Measurements from ENCODE around the gene ATP6V1A. TPM values are rescaled to one million over a fixed set of nuclear protein-coding genes. Genes with fewer than 3 reads are reported as not detected.
"Not testable (repeated sequence)": the region's sequence is repeated elsewhere in the genome, so short reads cannot be mapped to it uniquely, and the experiment has no call there.

The ATP6V1A gene
- total RNA-seq, 1 donor from 2014 or later = 55.5 TPM

DNA sequence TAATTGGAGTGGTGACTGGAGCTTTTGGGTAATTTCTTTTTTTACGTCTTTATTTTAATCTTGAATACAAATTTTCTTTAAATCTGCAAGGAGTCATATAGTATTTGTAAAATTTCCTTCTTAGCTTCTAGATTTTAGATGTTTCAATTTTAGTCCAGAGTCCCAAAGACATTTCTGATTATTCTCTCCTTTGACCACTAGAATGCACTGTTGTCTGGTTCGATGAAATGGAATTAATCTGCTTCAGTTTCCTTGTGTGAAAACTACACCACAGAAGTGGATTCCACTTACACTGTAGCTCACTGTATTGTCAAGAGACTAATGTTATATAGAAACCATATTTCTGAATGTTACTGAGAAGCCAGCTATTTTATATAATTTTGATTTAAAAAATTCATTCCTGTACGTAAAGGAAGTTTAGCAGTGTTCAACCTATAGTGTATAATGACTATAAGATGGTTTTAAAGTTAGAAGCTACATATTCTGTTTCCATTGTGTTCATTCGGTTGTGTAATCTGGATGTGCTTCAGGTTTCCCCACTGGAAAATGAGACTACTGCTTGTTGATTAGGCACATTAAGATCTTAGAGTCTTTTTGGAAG lies 97.9 kb downstream of the ATP6V1A start:
- peak; percentile 31 for TF ChIP-seq CTCF (IDR thresholded peaks at IDR 0.05; ENCODE audit: insufficient read depth, low read length, severe bottlenecking)
- no peak overlapping the region for H3K4me3 ChIP-seq (ENCODE audit: low read depth, low read length)
- no peaks in the 10 kb centered on the region for H3K36me3 ChIP-seq (ENCODE audit: control insufficient read depth, insufficient read depth, low read length)
- peak; percentile 51 for DNase-seq (ENCODE audit: low read depth)
- FAIRE-seq = no peak
- no peaks in the 10 kb centered on the region for H3K27me3 ChIP-seq (ENCODE audit: control insufficient read depth, insufficient read depth, low read length)

GRCh38 chr3:113847247-113847646 lies 100.4 kb downstream of the ATP6V1A start:
- no peaks in the 10 kb centered on the region for H3K36me3 ChIP-seq (ENCODE audit: control insufficient read depth, insufficient read depth, low read length)
- FAIRE-seq = no peak
- no peak for DNase-seq (ENCODE audit: low read depth)
- no peaks in the 10 kb centered on the region for H3K27me3 ChIP-seq (ENCODE audit: control insufficient read depth, insufficient read depth, low read length)
- TF ChIP-seq CTCF (IDR thresholded peaks at IDR 0.05; ENCODE audit: insufficient read depth, low read length, severe bottlenecking) = no peak
- H3K4me3 ChIP-seq (ENCODE audit: low read depth, low read length) = no peak overlapping the region

DNA sequence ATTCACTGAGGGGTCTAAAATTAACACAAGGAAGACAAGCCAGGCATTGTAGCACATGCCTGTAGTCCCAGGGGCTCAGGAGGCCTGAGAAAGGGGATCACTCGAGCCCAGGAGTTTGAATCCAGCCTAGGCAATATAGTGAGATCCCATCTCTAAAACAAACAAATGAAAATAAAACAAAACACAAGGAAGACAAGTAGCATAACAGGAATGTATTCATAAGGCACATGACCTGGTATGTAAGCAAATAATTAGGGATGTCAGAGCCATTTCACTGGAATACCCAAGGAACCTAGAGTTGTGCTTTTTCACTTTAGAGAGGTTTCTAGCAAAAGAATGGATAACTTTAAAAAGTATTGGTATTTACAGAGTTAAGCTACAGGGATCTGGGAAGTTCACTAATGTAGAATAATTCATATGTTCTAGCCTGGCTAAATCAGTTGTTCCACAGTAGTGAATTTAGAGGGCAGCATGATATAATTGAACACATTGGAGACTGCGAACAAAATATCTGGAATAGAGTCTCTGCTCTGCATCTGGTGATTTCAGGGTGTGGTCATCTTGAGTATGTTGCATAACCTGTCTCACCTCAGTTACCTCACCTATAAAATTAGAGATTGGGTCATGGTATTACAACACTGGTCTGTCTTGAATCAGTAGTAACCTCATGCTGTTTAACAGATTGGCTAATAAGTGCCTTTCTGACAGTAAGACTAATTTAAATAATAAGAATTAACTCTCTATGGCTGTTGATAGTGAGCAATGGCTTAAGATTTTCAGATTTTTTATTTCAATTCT lies 101.0 kb downstream of the ATP6V1A start:
- Histone ChIP-seq H3K36me3 (ENCODE audit: control insufficient read depth, insufficient read depth, low read length) (no peaks in the 10 kb centered on the region), H3K4me3 (ENCODE audit: low read depth, low read length) (no peak overlapping the region), H3K27me3 (ENCODE audit: control insufficient read depth, insufficient read depth, low read length) (no peaks in the 10 kb centered on the region)
- DNase-seq (ENCODE audit: low read depth) = peak; percentile 98
- TF ChIP-seq CTCF (IDR thresholded peaks at IDR 0.05; ENCODE audit: insufficient read depth, low read length, severe bottlenecking) = no peak
- no peak for FAIRE-seq

GRCh38 chr3:113849071-113849470 lies 102.2 kb downstream of the ATP6V1A start:
- not testable (repeated sequence) for H3K36me3 ChIP-seq (ENCODE audit: control insufficient read depth, insufficient read depth, low read length); DNase-seq (ENCODE audit: low read depth); H3K4me3 ChIP-seq (ENCODE audit: low read depth, low read length); H3K27me3 ChIP-seq (ENCODE audit: control insufficient read depth, insufficient read depth, low read length); FAIRE-seq

DNA sequence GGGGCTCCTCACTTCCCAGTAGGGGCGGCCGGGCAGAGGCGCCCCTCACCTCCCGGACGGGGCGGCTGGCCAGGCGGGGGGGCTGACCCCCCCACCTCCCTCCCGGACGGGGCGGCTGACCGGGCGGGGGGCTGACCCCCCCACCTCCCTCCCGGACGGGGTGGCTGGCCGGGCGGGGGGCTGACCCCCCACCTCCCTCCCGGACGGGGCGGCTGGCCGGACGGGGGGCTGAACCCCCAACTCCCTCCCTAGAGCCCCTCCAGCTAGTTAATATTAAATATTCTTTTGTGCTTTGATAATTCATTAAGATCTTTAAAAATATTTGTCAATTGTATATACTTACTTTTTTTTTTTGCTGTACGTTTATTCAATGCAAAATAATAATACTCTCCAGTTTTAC lies 103.0 kb downstream of the ATP6V1A start:
- not testable (repeated sequence) for DNase-seq (ENCODE audit: low read depth); H3K27me3 ChIP-seq (ENCODE audit: control insufficient read depth, insufficient read depth, low read length); FAIRE-seq; H3K36me3 ChIP-seq (ENCODE audit: control insufficient read depth, insufficient read depth, low read length); H3K4me3 ChIP-seq (ENCODE audit: low read depth, low read length)

DNA sequence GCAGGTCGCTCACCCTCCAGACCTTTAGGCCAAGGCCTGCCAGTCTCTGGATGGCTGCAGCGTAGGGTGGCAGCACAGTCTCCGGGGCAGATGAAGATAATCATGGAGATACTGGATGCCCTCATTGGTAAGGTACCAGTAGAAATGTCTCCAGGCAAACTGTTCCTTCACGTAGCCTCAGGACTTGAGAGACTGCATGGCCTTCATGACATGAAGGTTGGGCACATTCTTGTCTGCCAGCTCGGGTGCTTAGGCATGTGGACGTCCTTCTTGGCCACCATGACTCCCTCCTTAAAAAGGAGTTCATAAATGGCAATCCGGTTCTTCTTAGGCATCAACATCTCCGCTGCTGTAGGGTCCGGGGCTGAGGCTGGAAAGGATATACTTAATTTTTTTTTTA lies 103.6 kb downstream of the ATP6V1A start:
- not testable (repeated sequence) for DNase-seq (ENCODE audit: low read depth)

GRCh38 chr3:113852506-113852905 lies 105.7 kb downstream of the ATP6V1A start:
- no peaks in the 10 kb centered on the region for H3K36me3 ChIP-seq (ENCODE audit: control insufficient read depth, insufficient read depth, low read length)
- no peaks in the 10 kb centered on the region for H3K27me3 ChIP-seq (ENCODE audit: control insufficient read depth, insufficient read depth, low read length)
- TF ChIP-seq CTCF (IDR thresholded peaks at IDR 0.05; ENCODE audit: insufficient read depth, low read length, severe bottlenecking) = no peak
- FAIRE-seq = no peak
- no peak overlapping the region for H3K4me3 ChIP-seq (ENCODE audit: low read depth, low read length)
- DNase-seq (ENCODE audit: low read depth) = no peak

More for the DNA sequence above, 103.6 kb downstream of the ATP6V1A start:
- FAIRE-seq; H3K36me3 ChIP-seq (ENCODE audit: control insufficient read depth, insufficient read depth, low read length); H3K27me3 ChIP-seq (ENCODE audit: control insufficient read depth, insufficient read depth, low read length); H3K4me3 ChIP-seq (ENCODE audit: low read depth, low read length): not testable (repeated sequence)

Other genes starting within 250 kb of the ATP6V1A start
- 7.4 and 7.7 TPM in 2 replicates for gene SPICE1, start 231.9 kb upstream of the ATP6V1A start, total RNA-seq
- 0.53 and 1.3 TPM in 2 replicates for gene SIDT1, start 214.5 kb upstream of the ATP6V1A start, total RNA-seq
- 4.2 and 5.1 TPM in 2 replicates for gene USF3, start 50.4 kb upstream of the ATP6V1A start, total RNA-seq
- gene NAA50, start 786 bp upstream of the ATP6V1A start, total RNA-seq = 133 and 292 TPM in 2 replicates
- gene GRAMD1C, start 91.8 kb downstream of the ATP6V1A start, total RNA-seq = 1.1 and 1.3 TPM in 2 replicates
- 1.3 TPM in 2 replicates for gene ZDHHC23, start 201.0 kb downstream of the ATP6V1A start, total RNA-seq